HL-60 (cell line): ENCODE results near the gene SLC18A2.

Experiments used
- DNase-seq, 2 experiments: peaks; one replicate each; pipeline ENCODE4 v3.0.0-alpha.2; 2010 to 2020; ENCODE audit warnings: low read depth in 1 of 2, low spot score in 1 of 2
- H3K27ac ChIP-seq: fragments of 250-450 bp; sonication (Bioruptor Pico); replicated peaks from 2 replicates; pipeline ENCODE4 v1.5.1; 2020; ENCODE audit warnings: mild to moderate bottlenecking, moderate library complexity
- H3K27me3 ChIP-seq: fragments of 250-450 bp; sonication (Bioruptor Pico); 2 replicates; pipeline ENCODE4 v1.5.1; 2021; ENCODE audit warnings: mild to moderate bottlenecking, moderate library complexity; ENCODE audit not compliant: insufficient read depth, poor library complexity, severe bottlenecking
- H3K4me3 ChIP-seq: replicated peaks from 2 replicates; pipeline ENCODE4 v1.5.1; 2011; ENCODE audit warnings: mild to moderate bottlenecking, control low read depth, low read length; ENCODE audit not compliant: insufficient read depth
- CTCF ChIP-seq: IDR thresholded peaks from one replicate; pipeline ENCODE4 v1.5.1; 2011; ENCODE audit warnings: low read length, control low read depth, inconsistent platforms; ENCODE audit not compliant: insufficient read depth
- GABPA ChIP-seq: IDR thresholded peaks from 2 replicates; pipeline ENCODE4 v1.6.1; 2012; ENCODE audit warnings: low read depth
- POLR2AphosphoS5 ChIP-seq: IDR thresholded peaks from 2 replicates; pipeline ENCODE4 v1.6.1; 2012; ENCODE audit warnings: low read depth
- REST ChIP-seq: IDR thresholded peaks from 2 replicates; pipeline ENCODE4 v1.6.1; 2012; ENCODE audit warnings: low read depth; ENCODE audit not compliant: insufficient replicate concordance
- SPI1 ChIP-seq: IDR thresholded peaks from 2 replicates; pipeline ENCODE4 v1.6.1; 2012; ENCODE audit warnings: low read depth, mild to moderate bottlenecking, borderline replicate concordance

The SLC18A2 gene

GRCh38 chr10:117253908-117254307, 13.0 kb downstream of the SLC18A2 start:
- TF ChIP-seq SPI1: no peak
- no peak for TF ChIP-seq REST
- TF ChIP-seq GABPA: no peak
- no peak for DNase-seq
- Histone ChIP-seq H3K27ac (no peak overlapping the region), H3K27me3 (peaks cover 6% of the 10 kb centered on the region), H3K4me3 (no peak overlapping the region)

- no peak overlapping the region for H3K4me3 ChIP-seq
- DNase-seq: no peak
- peaks cover 5% of the 10 kb centered on the region for H3K27me3 ChIP-seq
- TF ChIP-seq REST: peak; percentile 76
- no peak for TF ChIP-seq CTCF
- no peak for TF ChIP-seq GABPA
- no peak overlapping the region for H3K27ac ChIP-seq
Measured at GRCh38 chr10:117254338-117254737, 13.4 kb downstream of the SLC18A2 start.

- DNase-seq: no peak
- no peak overlapping the region for H3K4me3 ChIP-seq
- TF ChIP-seq POLR2AphosphoS5 (no peak), SPI1 (no peak), GABPA (no peak), CTCF (no peak), REST (no peak)
- peaks cover 5% of the 10 kb centered on the region for H3K27me3 ChIP-seq
- H3K27ac ChIP-seq: no peak overlapping the region
Measured at GRCh38 chr10:117254774-117255735, 14.1 kb downstream of the SLC18A2 start.
